ENCODE data around the gene ERICH6B. TPM values are rescaled to one million over a fixed set of nuclear protein-coding genes. Genes with fewer than 3 reads are reported as not detected.

The ERICH6B gene
- total RNA-seq, 3 donors from 2014 or later: not detected

DNA sequence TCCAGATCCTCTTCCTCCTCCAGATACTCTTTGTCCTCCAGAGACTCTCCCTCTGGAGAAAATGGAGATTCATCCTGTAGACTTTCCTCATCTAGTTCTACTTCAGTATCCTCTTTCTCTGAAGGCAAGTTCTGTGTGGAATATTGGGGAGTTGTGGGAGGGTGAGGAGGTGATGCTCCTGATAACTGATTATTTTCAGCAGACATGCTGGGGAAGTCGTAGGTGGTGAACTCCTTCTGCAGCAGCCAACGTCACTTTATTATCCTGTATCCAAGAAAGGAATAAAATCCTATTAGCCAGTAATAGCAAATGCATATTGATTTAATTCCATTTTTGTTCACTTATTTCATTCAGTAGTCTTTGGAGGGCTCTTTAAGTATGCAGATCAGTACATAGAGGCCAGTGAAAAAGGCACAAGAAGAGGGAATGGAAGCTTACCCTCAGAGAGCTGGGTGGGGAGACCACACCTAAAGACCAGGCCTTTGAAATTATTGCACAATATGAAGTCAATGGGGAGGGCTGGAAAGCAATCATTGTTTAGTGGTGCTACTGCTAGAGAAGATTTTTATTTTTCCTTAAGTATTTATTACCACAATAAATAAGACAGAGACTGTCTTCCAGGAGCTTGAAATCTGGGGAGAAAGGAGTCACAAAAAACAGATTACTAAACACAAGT lies 18.6 kb downstream of the ERICH6B start:
- TF ChIP-seq, protein P1, sequence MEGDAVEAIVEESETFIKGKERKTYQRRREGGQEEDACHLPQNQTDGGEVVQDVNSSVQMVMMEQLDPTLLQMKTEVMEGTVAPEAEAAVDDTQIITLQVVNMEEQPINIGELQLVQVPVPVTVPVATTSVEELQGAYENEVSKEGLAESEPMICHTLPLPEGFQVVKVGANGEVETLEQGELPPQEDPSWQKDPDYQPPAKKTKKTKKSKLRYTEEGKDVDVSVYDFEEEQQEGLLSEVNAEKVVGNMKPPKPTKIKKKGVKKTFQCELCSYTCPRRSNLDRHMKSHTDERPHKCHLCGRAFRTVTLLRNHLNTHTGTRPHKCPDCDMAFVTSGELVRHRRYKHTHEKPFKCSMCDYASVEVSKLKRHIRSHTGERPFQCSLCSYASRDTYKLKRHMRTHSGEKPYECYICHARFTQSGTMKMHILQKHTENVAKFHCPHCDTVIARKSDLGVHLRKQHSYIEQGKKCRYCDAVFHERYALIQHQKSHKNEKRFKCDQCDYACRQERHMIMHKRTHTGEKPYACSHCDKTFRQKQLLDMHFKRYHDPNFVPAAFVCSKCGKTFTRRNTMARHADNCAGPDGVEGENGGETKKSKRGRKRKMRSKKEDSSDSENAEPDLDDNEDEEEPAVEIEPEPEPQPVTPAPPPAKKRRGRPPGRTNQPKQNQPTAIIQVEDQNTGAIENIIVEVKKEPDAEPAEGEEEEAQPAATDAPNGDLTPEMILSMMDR (IDR thresholded peaks at IDR 0.05): no peak
- TF ChIP-seq POLR2A (IDR thresholded peaks at IDR 0.05) (no peak), POLR2AphosphoS5 (IDR thresholded peaks at IDR 0.05) (no peak)

DNA sequence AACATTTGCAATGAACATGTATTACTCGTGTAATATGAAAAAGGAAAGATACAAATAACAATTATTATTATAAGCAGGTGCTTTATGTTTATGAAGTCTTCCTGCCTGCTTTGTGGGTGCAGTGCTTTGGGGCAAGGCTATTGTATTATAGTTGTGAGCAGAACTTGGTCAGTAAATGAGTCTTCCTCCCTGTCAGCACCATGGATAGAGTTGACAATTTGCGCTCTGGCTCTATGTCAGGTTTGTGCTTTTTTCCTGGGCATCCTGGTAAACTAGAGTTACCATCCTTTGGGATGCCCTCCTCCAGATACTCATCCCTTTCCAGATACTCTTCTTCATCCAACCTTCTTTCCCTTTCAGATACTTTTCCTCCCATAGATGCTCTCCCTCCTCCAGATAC lies 19.6 kb downstream of the ERICH6B start:
- Histone ChIP-seq H3K27me3 (no peaks in the 10 kb centered on the region), H3K4me3 (no peak overlapping the region), H3K27ac (no peak overlapping the region), H3K9me3 (no peaks in the 10 kb centered on the region), H3K36me3 (no peaks in the 10 kb centered on the region), H3K4me1 (no peaks in the 10 kb centered on the region)
- intact Hi-C loops (cut with DNase I; ENCODE audit: low total_unique reads): no loop called here
- no peak for DNase-seq (ENCODE audit: low spot score in 2 of 2)
- TF ChIP-seq, protein P1 (IDR thresholded peaks at IDR 0.05): no peak
- no peak for TF ChIP-seq POLR2AphosphoS5 (IDR thresholded peaks at IDR 0.05)

More for the DNA sequence above, 18.6 kb downstream of the ERICH6B start:
- no peaks in the 10 kb centered on the region for H3K36me3 ChIP-seq
- no peak for DNase-seq (ENCODE audit: low spot score in 2 of 2)
- H3K9me3 ChIP-seq: no peaks in the 10 kb centered on the region
- H3K27ac ChIP-seq: no peak overlapping the region
- intact Hi-C loops (cut with DNase I; ENCODE audit: low total_unique reads): no loop called here
- H3K27me3 ChIP-seq: no peaks in the 10 kb centered on the region
- H3K4me1 ChIP-seq: no peaks in the 10 kb centered on the region
- no peak overlapping the region for H3K4me3 ChIP-seq

DNA sequence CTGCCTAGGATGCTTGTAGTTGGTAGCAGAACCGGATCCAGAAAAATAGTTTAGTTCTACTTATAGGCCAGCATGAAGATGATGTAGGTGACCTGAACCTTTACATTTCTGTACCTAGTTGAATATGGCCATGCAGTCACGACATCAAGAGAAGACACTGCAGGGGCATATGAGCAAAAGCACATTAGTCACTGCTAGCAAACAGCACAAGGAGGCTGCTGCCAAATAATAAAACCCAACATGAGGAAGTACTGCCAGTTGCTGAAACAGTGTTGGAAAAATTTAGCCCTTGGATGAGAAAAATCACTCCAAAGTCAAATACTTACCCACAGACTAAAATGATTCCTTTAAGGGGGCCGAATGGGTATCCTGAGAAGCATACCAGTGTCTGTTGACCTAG lies 20.8 kb downstream of the ERICH6B start:
- intact Hi-C loops (cut with DNase I; ENCODE audit: low total_unique reads): no loop called here
- H3K36me3 ChIP-seq: no peaks in the 10 kb centered on the region
- TF ChIP-seq POLR2AphosphoS5 (IDR thresholded peaks at IDR 0.05) (no peak), POLR2A (IDR thresholded peaks at IDR 0.05) (no peak)
- TF ChIP-seq, protein P1 (IDR thresholded peaks at IDR 0.05): no peak
- H3K9me3 ChIP-seq: no peaks in the 10 kb centered on the region
- DNase-seq (ENCODE audit: low spot score in 2 of 2): no peak
- H3K4me3 ChIP-seq: no peak overlapping the region
- H3K4me1 ChIP-seq: no peaks in the 10 kb centered on the region
- H3K27ac ChIP-seq: no peak overlapping the region
- H3K27me3 ChIP-seq: no peaks in the 10 kb centered on the region

DNA sequence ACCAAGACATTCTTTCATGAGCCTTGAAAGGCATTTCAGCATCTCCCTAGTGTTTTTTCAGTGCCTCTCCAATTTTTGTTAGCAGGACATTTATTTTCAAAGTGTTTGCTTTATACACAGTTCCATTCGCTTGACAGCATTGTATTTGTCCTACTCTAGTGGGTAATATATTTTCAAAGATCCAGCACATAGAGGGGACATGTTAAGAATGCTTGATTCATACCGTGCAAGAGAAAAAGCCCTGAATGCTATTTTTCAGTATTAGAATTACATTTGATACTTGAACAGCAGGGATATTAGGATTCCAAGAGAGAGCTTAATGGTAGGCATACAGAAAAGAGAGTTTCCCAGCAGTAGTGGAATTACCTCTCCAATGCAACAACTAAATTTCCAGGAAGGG lies 21.3 kb downstream of the ERICH6B start:
- Histone ChIP-seq H3K4me1 (no peaks in the 10 kb centered on the region), H3K4me3 (no peak overlapping the region), H3K9me3 (no peaks in the 10 kb centered on the region), H3K36me3 (no peaks in the 10 kb centered on the region), H3K27ac (no peak overlapping the region), H3K27me3 (no peaks in the 10 kb centered on the region)
- no peak for TF ChIP-seq POLR2AphosphoS5 (IDR thresholded peaks at IDR 0.05)
- TF ChIP-seq, protein P1 (IDR thresholded peaks at IDR 0.05): no peak
- no peak for TF ChIP-seq POLR2A (IDR thresholded peaks at IDR 0.05)
- intact Hi-C loops (cut with DNase I; ENCODE audit: low total_unique reads): no loop called here
- DNase-seq (ENCODE audit: low spot score in 2 of 2): no peak

DNA sequence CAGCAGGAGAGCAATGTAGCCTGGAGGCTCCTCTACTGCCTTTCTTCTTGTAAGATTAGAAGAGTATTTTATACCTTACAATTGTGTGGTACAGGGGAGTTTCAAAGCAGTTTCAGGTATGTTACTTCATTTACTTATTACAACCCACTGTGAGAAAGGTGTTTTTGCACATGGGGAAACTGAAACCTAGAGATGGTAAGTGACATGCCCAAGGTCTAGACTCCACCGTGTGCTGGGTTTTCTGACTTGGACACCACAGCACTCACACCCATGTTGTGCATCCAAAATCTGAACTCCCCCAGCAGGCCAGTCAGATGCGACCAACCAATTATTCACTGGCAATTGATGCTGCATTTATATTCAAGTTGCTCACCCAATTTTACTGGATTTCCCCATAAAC lies 22.8 kb downstream of the ERICH6B start:
- no peak overlapping the region for H3K4me3 ChIP-seq
- intact Hi-C loops (cut with DNase I; ENCODE audit: low total_unique reads): no loop called here
- no peak for TF ChIP-seq POLR2A (IDR thresholded peaks at IDR 0.05)
- TF ChIP-seq, protein P1 (IDR thresholded peaks at IDR 0.05): no peak
- TF ChIP-seq POLR2AphosphoS5 (IDR thresholded peaks at IDR 0.05): no peak
- no peaks in the 10 kb centered on the region for H3K27me3 ChIP-seq
- H3K36me3 ChIP-seq: no peaks in the 10 kb centered on the region
- no peak for DNase-seq (ENCODE audit: low spot score in 2 of 2)
- no peaks in the 10 kb centered on the region for H3K9me3 ChIP-seq
- no peaks in the 10 kb centered on the region for H3K4me1 ChIP-seq
- H3K27ac ChIP-seq: no peak overlapping the region

Measured in breast epithelium (tissue), 4 donors.